GM12878 (cell line): ENCODE measurements around the gene GPR61. TPM values are rescaled to one million over a fixed set of nuclear protein-coding genes. Genes with fewer than 3 reads are reported as not detected.

Experiments used
- ATAC-seq: fragments of 200-7000 bp; cut with Tn5 transposase; 3 replicates; pipeline ENCODE4 v1.9.1; 2020; ENCODE audit warnings: mild to moderate bottlenecking, moderate library complexity
- BruUV-seq: library from RNA; stranded (reverse); fragments of 400-500 nt; replicated peaks from 2 replicates; lab custom pipeline; 2021; lab: Mats Ljungman, UMichigan
- CTCF ChIA-PET: fragments of 300-600 bp; sonication (Branson Sonifier 250); formaldehyde crosslinking; extraction: SDS; loops from one replicate; lab custom pipeline; 2021; ENCODE audit warnings: inconsistent platforms; lab: Yijun Ruan, JAX
- POLR2A ChIA-PET: fragments of 350-600 bp; formaldehyde crosslinking; extraction: SDS; loops from one replicate; lab custom pipeline; 2021; ENCODE audit warnings: inconsistent platforms; lab: Charles Lee
- RAD21 ChIA-PET: fragments of 300-600 bp; sonication (Branson Sonifier 250); formaldehyde crosslinking; loops from one replicate; lab custom pipeline; 2023; ENCODE audit warnings: antibody characterized with exemption; ENCODE audit not compliant: unreplicated experiment; lab: Charles Lee
- SMC1A ChIA-PET: fragments of 300-600 bp; sonication (Branson Sonifier 250); formaldehyde crosslinking; loops from one replicate; lab custom pipeline; 2023; ENCODE audit not compliant: unreplicated experiment, uncharacterized antibody; lab: Charles Lee
- DNase-seq: peaks from one replicate; pipeline ENCODE4 v3.0.0-alpha.2; 2011; ENCODE audit warnings: low read depth, low spot score
- FAIRE-seq: peaks from 3 replicates; lab custom pipeline; 2011; peaks lifted over from hg19 to GRCh38; lab: Jason Lieb, UNC
- H2AFZ ChIP-seq: 2 replicates; pipeline ENCODE4 v1.6.0; 2011; ENCODE audit warnings: low read depth, low read length, control low read depth; ENCODE audit not compliant: control insufficient read depth
- H3K27ac ChIP-seq: 2 replicates; pipeline ENCODE4 v1.5.1; 2011; ENCODE audit warnings: control low read depth; ENCODE audit not compliant: control insufficient read depth, insufficient read depth
- H3K27me3 ChIP-seq, 2 experiments: replicated peaks in 1 of 2; 2 replicates each; pipeline versions ENCODE4 v1.6.0 to v1.6.1; 2011; ENCODE audit warnings: low read length in 1 of 2; ENCODE audit not compliant: control insufficient read depth in 2 of 2, insufficient read depth in 2 of 2
- H3K36me3 ChIP-seq, 2 experiments: 2 replicates each; pipeline ENCODE4 v1.5.1; 2011; ENCODE audit warnings: low read length in 1 of 2; ENCODE audit not compliant: control insufficient read depth in 2 of 2, insufficient read depth in 2 of 2
- H3K4me1 ChIP-seq: 2 replicates; pipeline ENCODE4 v1.6.1; 2011; ENCODE audit warnings: mild to moderate bottlenecking, low read length, moderate library complexity, mixed read lengths; ENCODE audit not compliant: control insufficient read depth, insufficient read depth
- H3K4me2 ChIP-seq: 2 replicates; pipeline ENCODE4 v1.6.0; 2011; ENCODE audit warnings: control low read depth; ENCODE audit not compliant: control insufficient read depth, insufficient read depth
- H3K4me3 ChIP-seq: fragments of 200-600 bp; sonication (generic); 2 replicates; pipeline ENCODE4 v1.5.1; 2016
- H3K79me2 ChIP-seq: 2 replicates; pipeline ENCODE4 v1.6.0; 2011; ENCODE audit warnings: low read length; ENCODE audit not compliant: control insufficient read depth, insufficient read depth
- H3K9ac ChIP-seq: 2 replicates; pipeline ENCODE4 v1.8.0; 2011; ENCODE audit warnings: low read length, control low read depth, mixed read lengths; ENCODE audit not compliant: control insufficient read depth, insufficient read depth
- H3K9me3 ChIP-seq: replicated peaks from 3 replicates; pipeline ENCODE4 v1.5.1; 2011; ENCODE audit warnings: mild to moderate bottlenecking, low read length; ENCODE audit not compliant: control insufficient read depth, insufficient read depth
- H4K20me1 ChIP-seq: 2 replicates; pipeline ENCODE4 v1.6.0; 2011; ENCODE audit not compliant: control insufficient read depth, insufficient read depth
- ASH2L ChIP-seq: fragments of 300-600, 200-600 bp; sonication (generic); IDR thresholded peaks from 2 replicates; pipeline ENCODE4 v1.6.1; 2017; ENCODE audit warnings: low read depth, mild to moderate bottlenecking, borderline replicate concordance
- CEBPB ChIP-seq, 2 experiments: fragments of 150-350 bp in 1 of 2; IDR thresholded peaks; 2 replicates each; pipeline ENCODE4 v1.6.1; 2012 to 2014; ENCODE audit warnings: low read depth in 2 of 2, low read length in 2 of 2, borderline replicate concordance in 1 of 2, inconsistent platforms in 1 of 2
- IRF3 ChIP-seq: fragments of 450-650 bp; IDR thresholded peaks from 2 replicates; pipeline ENCODE4 v1.6.1; 2014; ENCODE audit warnings: mild to moderate bottlenecking
- POLR2AphosphoS5 ChIP-seq: IDR thresholded peaks from 2 replicates; pipeline ENCODE4 v1.6.1; 2011; ENCODE audit warnings: mild to moderate bottlenecking, low read length, inconsistent platforms
- RELB ChIP-seq: fragments of 450-650 bp; IDR thresholded peaks from 2 replicates; pipeline ENCODE4 v1.6.1; 2017; ENCODE audit warnings: low read depth, mild to moderate bottlenecking, moderate library complexity
- TARDBP ChIP-seq: IDR thresholded peaks from 2 replicates; pipeline ENCODE4 v1.6.1; 2016; ENCODE audit warnings: borderline replicate concordance
- YBX1 ChIP-seq: fragments of 450-650 bp; IDR thresholded peaks from 2 replicates; pipeline ENCODE4 v1.6.1; 2016; ENCODE audit warnings: antibody characterized with exemption
- ZBTB40 ChIP-seq: fragments of 450-650 bp; IDR thresholded peaks from 2 replicates; pipeline ENCODE4 v1.6.1; 2016; ENCODE audit warnings: mild to moderate bottlenecking, moderate library complexity, borderline replicate concordance
- WGBS: methylation state at CpG from one replicate; pipeline ENCODE4 v1.1.6; 2016; ENCODE audit warnings: low lambda C conversion rate; ENCODE audit not compliant: insufficient replicate concordance, insufficient coverage; ENCODE audit errors: missing lambda C conversion rate; 5-methylcytosine and 5-hydroxymethylcytosine counted together
- in situ Hi-C: fragments of 300-500 bp; cut with MboI; formaldehyde crosslinking; loops from 9 replicates; pipeline ENCODE4 v1.14.3; 2018; ENCODE audit warnings: mixed read lengths
- intact Hi-C: fragments of 100-400 bp; cut with micrococcal nuclease; formaldehyde crosslinking; loops from one replicate; pipeline ENCODE4 v1.14.2; 2022; ENCODE audit not compliant: unreplicated experiment
- polyA plus RNA-seq, 11 experiments: library from polyadenylated mRNA; depleted of rRNA in 4 of 11; unstranded in 6 of 11; stranded (reverse) in 5 of 11; fragments of >200 nt; fragmentation: Nextera tagmentation in 4 of 11; fragmentation: Illumina TruSeq in 1 of 11; extraction: Ambion mirVana in 4 of 11; extraction: Trizol in 1 of 11; gene quantifications; 1 replicate in 1 of 11; 2 replicates in 10 of 11; pipeline versions ENCODE4 v1.2.1 to v1.2.3, GENCODE V29; 2011 to 2016; ENCODE audit warnings: inconsistent platforms in 2 of 11, missing spikeins in 2 of 11, low read depth in 1 of 11
- total RNA-seq, 4 experiments: library from RNA; depleted of rRNA in 3 of 4; stranded (reverse); fragments of >200 nt in 3 of 4; fragmentation: Illumina TruSeq in 1 of 4; extraction: Trizol in 1 of 4; gene quantifications; 2 replicates each; pipeline versions ENCODE4 v1.2.1 to v1.2.3, GENCODE V29; 2013 to 2021

GPR61 gene
- total and polyA plus RNA-seq, 10 of the 15 experiments (the other 5 are each of a cell fraction or from before 2014, with no cell fraction given) = 0.19 to 1.1 (median 0.35) TPM; not detected in 2

GRCh38 chr1:109508001-109508872 is 31.4 kb upstream of the GPR61 start:
- no peak overlapping the region for H3K9ac ChIP-seq

More at GRCh38 chr1:109508001-109508872, 31.4 kb upstream of the GPR61 start:
- ATAC-seq = no peak
- Histone ChIP-seq H3K36me3 (no peaks in the 10 kb centered on the region), H3K4me2 (no peak overlapping the region), H3K9me3 (no peaks in the 10 kb centered on the region), H4K20me1 (no peaks in the 10 kb centered on the region)
- TF ChIP-seq POLR2AphosphoS5 = no peak
- TF ChIP-seq YBX1 = no peak
- no peak for TF ChIP-seq RELB
- TF ChIP-seq CEBPB (IDR thresholded peaks at IDR 0.05; ENCODE audit: borderline replicate concordance in 1 of 2, low read depth in 2 of 2, low read length in 2 of 2) = no peak
- TF ChIP-seq ASH2L = no peak
- TF ChIP-seq IRF3 = no peak
- TF ChIP-seq TARDBP = no peak
- no peak for TF ChIP-seq ZBTB40
- TF ChIP-seq, all 136 proteins: peak for 0
- in situ Hi-C loops = no loop called here
- DNase-seq = no peak
- FAIRE-seq = no peak
- Histone ChIP-seq H3K4me3 (no peak overlapping the region), H3K27me3 (no peaks in the 10 kb centered on the region), H3K27ac (no peak overlapping the region), H2AFZ (no peak overlapping the region), H3K4me1 (0 out of 2 replicates have a peak, but pooled peaks cover 3% of the 10 kb centered on the region), H3K79me2 (no peaks in the 10 kb centered on the region)
- POLR2A ChIA-PET = no interaction called here
- SMC1A ChIA-PET = interaction anchor here (15.8 kb wide), 1 partner anchor 19 kb away, joined by 205 read pairs; no protein-coding TSS in a partner anchor
- intact Hi-C loops = no loop called here
- CTCF ChIA-PET = interaction anchor here (0.6 to 26.7 kb wide), 5 partner anchors 13 to 231 kb away, joined by 3 to 1280 read pairs (median 3); partner anchors contain the start of genes CYB561D1 and GPR61
- WGBS = 84% methylated on average over 25 of the region's 25 CpGs
- no TSS peak for BruUV-seq
- RAD21 ChIA-PET = interaction anchor here (1.4 to 1.8 kb wide), 2 partner anchors 25 to 231 kb away, joined by 3 to 5 read pairs; no protein-coding TSS in a partner anchor
